ENCODE data around the gene PNPLA7. TPM values are rescaled to one million over a fixed set of nuclear protein-coding genes. Genes with fewer than 3 reads are reported as not detected.

PNPLA7 gene
- total RNA-seq, 1 donor from 2014 or later, result 7.2 TPM

DNA sequence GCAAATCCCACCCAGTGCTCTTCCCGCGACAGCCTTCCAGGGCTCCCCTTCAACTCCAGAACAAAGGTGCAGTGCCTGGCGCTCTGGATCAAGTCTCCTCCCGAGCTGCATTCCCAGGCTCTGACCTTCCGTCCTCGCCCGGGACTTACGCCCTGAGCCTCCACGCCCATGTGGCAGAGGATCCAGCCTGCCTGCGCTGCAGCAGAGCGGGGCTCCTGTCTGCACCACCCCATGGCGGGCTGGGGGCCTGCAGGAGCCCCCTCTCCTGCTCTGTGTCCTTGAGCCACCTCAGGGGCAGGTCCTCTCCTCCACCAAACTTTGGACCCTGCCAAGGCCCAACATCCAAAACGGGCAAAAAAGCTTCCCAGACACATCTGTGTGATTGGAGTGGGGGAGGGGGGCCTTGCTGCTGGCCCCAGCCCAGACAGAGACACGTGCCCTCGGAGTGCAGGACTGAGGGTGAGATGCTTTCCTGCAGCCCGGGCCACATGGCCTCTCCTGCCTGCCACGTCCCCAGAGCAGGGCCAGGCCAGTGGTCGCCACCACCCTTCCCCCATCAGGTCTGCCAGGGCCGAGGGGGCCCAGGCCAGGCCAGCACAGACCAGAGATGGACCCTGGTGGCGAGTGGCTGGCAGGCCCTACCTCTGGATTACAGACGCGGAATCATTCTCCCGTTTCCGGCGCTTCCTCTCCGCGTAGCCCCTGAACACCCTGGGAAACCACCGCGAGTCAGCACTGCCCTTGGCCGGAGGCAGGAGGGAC, 95.4 kb downstream of the PNPLA7 start:
- no peak overlapping the region for H3K4me3 Mint-ChIP-seq (ENCODE audit: unreplicated experiment)
- H3K4me1 Mint-ChIP-seq (ENCODE audit: unreplicated experiment), result peaks cover 29% of the 10 kb centered on the region
- TF ChIP-seq, protein P1, sequence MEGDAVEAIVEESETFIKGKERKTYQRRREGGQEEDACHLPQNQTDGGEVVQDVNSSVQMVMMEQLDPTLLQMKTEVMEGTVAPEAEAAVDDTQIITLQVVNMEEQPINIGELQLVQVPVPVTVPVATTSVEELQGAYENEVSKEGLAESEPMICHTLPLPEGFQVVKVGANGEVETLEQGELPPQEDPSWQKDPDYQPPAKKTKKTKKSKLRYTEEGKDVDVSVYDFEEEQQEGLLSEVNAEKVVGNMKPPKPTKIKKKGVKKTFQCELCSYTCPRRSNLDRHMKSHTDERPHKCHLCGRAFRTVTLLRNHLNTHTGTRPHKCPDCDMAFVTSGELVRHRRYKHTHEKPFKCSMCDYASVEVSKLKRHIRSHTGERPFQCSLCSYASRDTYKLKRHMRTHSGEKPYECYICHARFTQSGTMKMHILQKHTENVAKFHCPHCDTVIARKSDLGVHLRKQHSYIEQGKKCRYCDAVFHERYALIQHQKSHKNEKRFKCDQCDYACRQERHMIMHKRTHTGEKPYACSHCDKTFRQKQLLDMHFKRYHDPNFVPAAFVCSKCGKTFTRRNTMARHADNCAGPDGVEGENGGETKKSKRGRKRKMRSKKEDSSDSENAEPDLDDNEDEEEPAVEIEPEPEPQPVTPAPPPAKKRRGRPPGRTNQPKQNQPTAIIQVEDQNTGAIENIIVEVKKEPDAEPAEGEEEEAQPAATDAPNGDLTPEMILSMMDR (IDR thresholded peaks at IDR 0.05), result no peak
- H3K27ac Mint-ChIP-seq (ENCODE audit: unreplicated experiment), result no peak overlapping the region
- H3K36me3 Mint-ChIP-seq (ENCODE audit: unreplicated experiment), result peaks cover 3% of the 10 kb centered on the region
- H3K9me3 Mint-ChIP-seq (ENCODE audit: unreplicated experiment), result no peaks in the 10 kb centered on the region
- no peak for DNase-seq (ENCODE audit: extremely low spot score, unreplicated experiment)
- no peaks in the 10 kb centered on the region for H3K27me3 Mint-ChIP-seq (ENCODE audit: unreplicated experiment)

DNA sequence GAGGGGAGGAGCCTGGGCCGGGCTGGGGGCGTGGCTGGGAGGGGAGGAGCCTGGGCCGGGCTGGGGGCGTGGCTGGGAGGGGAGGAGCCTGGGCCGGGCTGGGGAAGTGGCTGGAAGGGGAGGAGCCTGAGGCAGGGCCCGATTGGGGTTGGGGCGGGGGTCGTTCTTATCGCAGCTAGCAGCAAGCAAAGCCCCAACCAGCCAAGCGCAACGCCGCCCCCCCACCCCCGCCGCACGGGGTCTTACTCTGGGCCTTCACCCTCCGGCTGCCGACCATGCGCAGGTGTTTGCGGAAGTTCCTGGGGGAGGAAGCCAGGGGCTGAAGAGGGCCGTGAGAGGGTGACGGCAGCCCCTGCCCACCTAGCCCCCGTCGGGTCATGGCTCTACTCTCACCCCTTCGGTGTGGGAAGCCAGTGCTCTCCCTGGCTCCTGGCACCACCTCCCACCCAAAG, 96.0 kb downstream of the PNPLA7 start:
- Mint-ChIP-seq H3K9me3 (ENCODE audit: unreplicated experiment) (no peaks in the 10 kb centered on the region), H3K4me3 (ENCODE audit: unreplicated experiment) (no peak overlapping the region), H3K36me3 (ENCODE audit: unreplicated experiment) (peaks cover 3% of the 10 kb centered on the region), H3K4me1 (ENCODE audit: unreplicated experiment) (peaks cover 29% of the 10 kb centered on the region), H3K27me3 (ENCODE audit: unreplicated experiment) (no peaks in the 10 kb centered on the region), H3K27ac (ENCODE audit: unreplicated experiment) (no peak overlapping the region)
- TF ChIP-seq, protein P1 (IDR thresholded peaks at IDR 0.05), result no peak
- no peak for DNase-seq (ENCODE audit: extremely low spot score, unreplicated experiment)

DNA sequence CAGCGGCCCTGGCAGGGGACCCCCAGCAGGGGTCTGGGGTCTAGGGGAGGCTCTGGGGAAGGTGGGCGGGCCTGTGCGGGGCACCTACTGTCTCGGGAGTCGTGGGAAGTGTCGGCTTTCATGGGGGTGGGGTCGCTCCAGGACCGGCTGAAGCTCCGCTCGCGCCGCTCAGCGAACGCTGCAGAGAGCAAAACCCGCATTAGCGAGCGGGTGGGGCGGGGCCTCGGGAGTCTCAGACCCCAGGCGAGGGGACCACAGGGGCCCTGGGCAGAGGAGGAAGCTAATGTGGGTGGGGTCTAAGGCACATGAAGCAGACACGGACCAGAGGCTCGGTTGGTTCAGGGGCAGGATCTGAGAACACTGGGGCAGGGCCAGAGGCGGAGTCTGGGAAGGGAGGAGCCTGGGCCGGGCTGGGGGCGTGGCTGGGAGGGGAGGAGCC, 96.5 kb downstream of the PNPLA7 start:
- H3K4me1 Mint-ChIP-seq (ENCODE audit: unreplicated experiment), result peaks cover 30% of the 10 kb centered on the region
- no peak overlapping the region for H3K4me3 Mint-ChIP-seq (ENCODE audit: unreplicated experiment)
- DNase-seq (ENCODE audit: extremely low spot score, unreplicated experiment), result no peak

DNA sequence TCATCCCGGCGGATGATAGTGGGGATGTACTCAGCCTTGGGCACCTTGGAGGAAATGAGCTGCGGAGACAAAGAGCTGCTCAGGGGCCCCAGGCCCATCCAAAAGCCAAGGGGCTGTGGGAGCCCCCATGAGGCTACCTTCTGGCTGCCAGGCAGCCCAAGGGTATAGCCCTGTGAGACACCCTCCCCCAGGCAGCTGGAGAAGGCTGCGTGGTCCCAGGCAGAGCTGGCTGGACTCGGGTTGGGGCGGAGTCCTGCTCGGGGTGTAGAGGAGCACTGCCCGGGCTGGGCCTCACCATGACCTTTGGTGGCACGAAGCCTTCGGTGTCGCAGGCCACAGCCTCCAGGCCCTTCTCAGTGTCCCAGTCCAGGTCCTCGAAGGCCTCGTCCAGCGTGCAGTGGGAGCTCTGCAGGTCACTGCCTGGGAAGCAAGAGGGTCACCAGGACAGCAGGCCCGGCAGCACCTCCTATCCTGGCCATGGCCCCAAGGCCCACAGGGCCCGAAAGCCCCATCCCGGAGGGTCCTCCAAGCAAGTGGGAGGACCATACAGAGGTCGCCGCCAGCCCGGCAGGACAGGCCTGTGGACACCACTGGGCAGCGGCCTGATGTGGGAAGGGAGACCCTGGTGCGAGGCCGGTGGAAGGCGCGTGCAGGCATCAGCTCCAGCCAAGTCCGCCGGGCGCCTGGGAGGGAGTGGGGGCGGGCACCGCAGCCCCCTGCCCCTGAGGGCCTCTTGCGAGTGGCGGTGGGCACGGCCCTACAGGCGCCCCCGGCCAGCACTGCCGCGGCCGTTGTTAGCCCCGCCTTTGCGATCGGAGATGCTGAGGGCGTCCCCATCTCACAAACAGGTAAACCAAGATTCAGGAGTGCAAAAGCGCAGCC, 97.2 kb downstream of the PNPLA7 start:
- H3K4me3 Mint-ChIP-seq (ENCODE audit: unreplicated experiment), result no peak overlapping the region
- TF ChIP-seq, protein P1 (IDR thresholded peaks at IDR 0.05), result no peak

More for the DNA sequence above, 96.5 kb downstream of the PNPLA7 start:
- Mint-ChIP-seq H3K27me3 (ENCODE audit: unreplicated experiment) (no peaks in the 10 kb centered on the region), H3K27ac (ENCODE audit: unreplicated experiment) (no peak overlapping the region), H3K9me3 (ENCODE audit: unreplicated experiment) (no peaks in the 10 kb centered on the region), H3K36me3 (ENCODE audit: unreplicated experiment) (peaks cover 3% of the 10 kb centered on the region)
- TF ChIP-seq, protein P1 (IDR thresholded peaks at IDR 0.05), result no peak

More for the DNA sequence above, 97.2 kb downstream of the PNPLA7 start:
- Mint-ChIP-seq H3K4me1 (ENCODE audit: unreplicated experiment) (peaks cover 34% of the 10 kb centered on the region), H3K9me3 (ENCODE audit: unreplicated experiment) (no peaks in the 10 kb centered on the region), H3K27me3 (ENCODE audit: unreplicated experiment) (no peaks in the 10 kb centered on the region), H3K27ac (ENCODE audit: unreplicated experiment) (no peak overlapping the region), H3K36me3 (ENCODE audit: unreplicated experiment) (peaks cover 3% of the 10 kb centered on the region)
- DNase-seq (ENCODE audit: extremely low spot score, unreplicated experiment), result no peak
